Measurements from ENCODE around the gene RPTOR.

DNA sequence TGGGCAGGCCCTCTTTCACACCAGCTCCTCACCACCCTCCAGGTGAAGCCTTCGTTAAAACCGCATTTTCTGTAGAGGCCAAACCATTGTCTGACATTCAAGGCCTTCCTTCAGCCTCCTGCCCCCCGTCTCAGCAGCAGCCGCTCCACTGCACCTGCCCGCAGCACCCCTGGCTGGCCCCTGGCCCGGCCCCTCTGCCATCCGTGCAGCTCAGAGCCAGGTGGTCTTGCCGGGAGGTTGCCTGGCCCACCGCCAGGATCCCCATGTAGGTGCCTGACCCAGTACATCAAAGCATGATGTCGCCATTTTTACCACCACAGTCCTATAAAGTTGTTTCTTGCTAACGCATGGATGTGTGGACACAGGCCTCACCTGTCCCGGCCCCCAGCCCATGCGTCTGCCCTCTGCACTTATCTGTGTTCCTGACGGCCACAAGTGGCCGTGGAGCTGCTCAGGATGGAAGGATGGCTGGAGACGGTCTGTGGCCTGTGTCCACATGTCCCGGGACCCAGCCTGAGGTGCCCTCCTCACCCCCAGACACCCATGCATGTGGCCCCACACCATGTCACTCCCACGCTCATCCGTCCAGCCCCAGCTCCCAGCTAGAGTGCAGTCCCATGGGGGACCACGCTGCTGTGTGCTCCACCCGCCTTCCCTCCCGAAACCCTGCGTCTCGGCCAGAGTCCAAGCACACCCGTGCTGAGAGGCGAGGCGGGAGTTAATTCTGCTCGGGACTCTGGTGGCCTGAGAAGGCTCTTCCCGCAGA, 357.7 kb downstream of the RPTOR start:
- TF ChIP-seq ZFP30 (CRISPR knock-in tag; IDR thresholded peaks at IDR 0.05) (no peak), ZNF565 (CRISPR knock-in tag; conservative IDR thresholded peaks at IDR 0.05; ENCODE audit: low read depth) (no peak), ARNTL (CRISPR knock-in tag; IDR thresholded peaks at IDR 0.05; ENCODE audit: borderline replicate concordance, low read depth) (no peak), ZNF70 (CRISPR knock-in tag; IDR thresholded peaks at IDR 0.05) (no peak), BACH2 (CRISPR knock-in tag; IDR thresholded peaks at IDR 0.05; ENCODE audit: borderline replicate concordance) (no peak), GLIS3 (CRISPR knock-in tag; IDR thresholded peaks at IDR 0.05) (no peak), ZNF8 (CRISPR knock-in tag; IDR thresholded peaks at IDR 0.05) (no peak), SNAI2 (CRISPR knock-in tag; IDR thresholded peaks at IDR 0.05) (no peak), PPARA (CRISPR knock-in tag; IDR thresholded peaks at IDR 0.05; ENCODE audit: borderline replicate concordance) (no peak)
- TF ChIP-seq, protein P1, sequence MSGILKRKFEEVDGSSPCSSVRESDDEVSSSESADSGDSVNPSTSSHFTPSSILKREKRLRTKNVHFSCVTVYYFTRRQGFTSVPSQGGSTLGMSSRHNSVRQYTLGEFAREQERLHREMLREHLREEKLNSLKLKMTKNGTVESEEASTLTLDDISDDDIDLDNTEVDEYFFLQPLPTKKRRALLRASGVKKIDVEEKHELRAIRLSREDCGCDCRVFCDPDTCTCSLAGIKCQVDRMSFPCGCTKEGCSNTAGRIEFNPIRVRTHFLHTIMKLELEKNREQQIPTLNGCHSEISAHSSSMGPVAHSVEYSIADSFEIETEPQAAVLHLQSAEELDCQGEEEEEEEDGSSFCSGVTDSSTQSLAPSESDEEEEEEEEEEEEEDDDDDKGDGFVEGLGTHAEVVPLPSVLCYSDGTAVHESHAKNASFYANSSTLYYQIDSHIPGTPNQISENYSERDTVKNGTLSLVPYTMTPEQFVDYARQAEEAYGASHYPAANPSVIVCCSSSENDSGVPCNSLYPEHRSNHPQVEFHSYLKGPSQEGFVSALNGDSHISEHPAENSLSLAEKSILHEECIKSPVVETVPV (CRISPR knock-in tag; IDR thresholded peaks at IDR 0.05): no peak
- TF ChIP-seq, protein P2, sequence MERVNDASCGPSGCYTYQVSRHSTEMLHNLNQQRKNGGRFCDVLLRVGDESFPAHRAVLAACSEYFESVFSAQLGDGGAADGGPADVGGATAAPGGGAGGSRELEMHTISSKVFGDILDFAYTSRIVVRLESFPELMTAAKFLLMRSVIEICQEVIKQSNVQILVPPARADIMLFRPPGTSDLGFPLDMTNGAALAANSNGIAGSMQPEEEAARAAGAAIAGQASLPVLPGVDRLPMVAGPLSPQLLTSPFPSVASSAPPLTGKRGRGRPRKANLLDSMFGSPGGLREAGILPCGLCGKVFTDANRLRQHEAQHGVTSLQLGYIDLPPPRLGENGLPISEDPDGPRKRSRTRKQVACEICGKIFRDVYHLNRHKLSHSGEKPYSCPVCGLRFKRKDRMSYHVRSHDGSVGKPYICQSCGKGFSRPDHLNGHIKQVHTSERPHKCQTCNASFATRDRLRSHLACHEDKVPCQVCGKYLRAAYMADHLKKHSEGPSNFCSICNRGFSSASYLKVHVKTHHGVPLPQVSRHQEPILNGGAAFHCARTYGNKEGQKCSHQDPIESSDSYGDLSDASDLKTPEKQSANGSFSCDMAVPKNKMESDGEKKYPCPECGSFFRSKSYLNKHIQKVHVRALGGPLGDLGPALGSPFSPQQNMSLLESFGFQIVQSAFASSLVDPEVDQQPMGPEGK (CRISPR knock-in tag; IDR thresholded peaks at IDR 0.05; ENCODE audit: borderline replicate concordance): no peak
- TF ChIP-seq, protein P3, sequence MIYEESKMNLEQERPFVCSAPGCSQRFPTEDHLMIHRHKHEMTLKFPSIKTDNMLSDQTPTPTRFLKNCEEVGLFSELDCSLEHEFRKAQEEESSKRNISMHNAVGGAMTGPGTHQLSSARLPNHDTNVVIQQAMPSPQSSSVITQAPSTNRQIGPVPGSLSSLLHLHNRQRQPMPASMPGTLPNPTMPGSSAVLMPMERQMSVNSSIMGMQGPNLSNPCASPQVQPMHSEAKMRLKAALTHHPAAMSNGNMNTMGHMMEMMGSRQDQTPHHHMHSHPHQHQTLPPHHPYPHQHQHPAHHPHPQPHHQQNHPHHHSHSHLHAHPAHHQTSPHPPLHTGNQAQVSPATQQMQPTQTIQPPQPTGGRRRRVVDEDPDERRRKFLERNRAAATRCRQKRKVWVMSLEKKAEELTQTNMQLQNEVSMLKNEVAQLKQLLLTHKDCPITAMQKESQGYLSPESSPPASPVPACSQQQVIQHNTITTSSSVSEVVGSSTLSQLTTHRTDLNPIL (CRISPR knock-in tag; IDR thresholded peaks at IDR 0.05; ENCODE audit: low read depth): no peak

Measured in SK-N-SH treated with all-trans-retinoic acid at 6 μM for 48 hours (cell line).